HG02678 (cell line): ENCODE results near the gene PDHB.

ENCODE experiments used
- ATAC-seq: cut with Tn5 transposase; IDR thresholded peaks from one replicate; pipeline ENCODE4 v1.9.1; 2021; ENCODE audit warnings: mild to moderate bottlenecking, moderate library complexity; ENCODE audit not compliant: unreplicated experiment

The PDHB gene

DNA sequence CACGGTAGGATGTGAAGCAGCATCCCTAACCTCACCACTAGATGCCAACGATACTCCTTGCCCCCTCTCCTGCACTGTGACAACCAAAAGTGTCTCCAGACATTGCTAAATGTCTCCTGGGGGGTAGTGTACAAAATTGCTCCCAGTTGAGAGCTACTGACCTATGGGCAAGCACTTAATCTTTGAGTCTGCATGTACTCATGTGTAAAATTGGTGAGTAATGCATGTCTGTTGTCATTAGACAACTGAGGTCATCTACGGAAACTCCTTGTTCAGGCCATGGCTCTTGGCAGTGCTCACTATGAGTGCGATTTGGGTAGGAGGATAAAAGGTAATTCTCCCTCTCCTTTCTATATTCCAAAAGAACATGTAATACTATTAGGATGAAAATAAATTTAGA, 29.2 kb downstream of the PDHB start:
- ATAC-seq = no peak

DNA sequence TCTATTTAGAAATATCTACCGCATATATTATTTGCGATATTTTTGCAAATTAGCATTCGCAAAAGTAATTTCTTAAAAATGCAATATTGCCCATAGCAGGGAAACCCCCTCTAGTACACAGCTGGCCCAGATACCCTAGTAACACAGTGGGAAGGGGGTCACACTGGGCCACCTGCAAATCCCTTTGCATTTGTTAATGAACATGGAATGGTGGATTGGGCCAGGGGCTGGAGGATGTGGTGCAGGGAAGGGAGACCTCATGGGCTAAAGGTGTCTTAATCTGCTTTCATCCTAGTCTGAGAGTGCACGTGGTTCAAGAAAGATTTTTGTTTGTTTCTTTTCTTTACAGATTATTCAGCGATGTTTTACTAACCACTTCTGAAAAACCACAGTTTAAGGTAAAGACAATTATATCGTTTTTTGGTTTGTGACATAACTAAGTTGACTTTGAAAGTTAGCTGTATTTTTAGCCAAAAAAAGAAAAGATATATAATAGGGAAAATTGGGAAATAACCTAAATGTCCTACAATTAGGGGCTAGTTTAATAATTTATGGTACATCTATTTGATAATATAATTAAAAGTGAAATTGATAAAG, 30.0 kb downstream of the PDHB start:
- no peak for ATAC-seq

DNA sequence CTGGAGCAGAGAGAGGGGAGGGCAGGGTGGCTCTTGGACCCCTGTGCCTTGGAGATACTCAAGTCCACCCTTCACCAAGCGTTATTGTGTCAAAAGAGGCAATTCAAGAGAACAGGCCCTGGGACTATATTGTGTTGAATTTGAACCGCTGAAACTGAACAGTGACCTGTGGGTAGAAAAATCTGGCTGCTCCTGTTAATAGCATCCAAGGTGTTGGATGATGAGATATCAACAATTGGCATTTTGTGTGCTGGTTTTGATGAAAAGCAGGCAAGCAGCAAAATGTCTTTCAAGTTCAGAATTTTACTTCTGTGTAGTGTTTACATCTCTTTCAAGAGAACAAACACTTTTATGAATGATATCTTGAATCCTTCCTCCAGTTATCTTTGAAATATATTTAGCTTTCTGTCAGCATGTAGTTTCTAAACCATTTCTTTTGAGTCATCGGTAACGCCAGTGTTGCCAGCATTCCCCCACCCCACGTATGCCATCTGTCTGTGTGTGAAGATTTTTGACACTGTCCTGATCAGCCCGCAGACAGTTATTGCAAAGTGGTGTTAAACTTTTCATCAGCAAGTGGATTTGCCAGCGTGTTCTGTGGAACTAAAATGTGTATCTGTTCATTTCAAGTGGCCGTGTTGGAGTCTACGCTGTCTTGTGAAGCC, 34.8 kb downstream of the PDHB start:
- no peak for ATAC-seq

DNA sequence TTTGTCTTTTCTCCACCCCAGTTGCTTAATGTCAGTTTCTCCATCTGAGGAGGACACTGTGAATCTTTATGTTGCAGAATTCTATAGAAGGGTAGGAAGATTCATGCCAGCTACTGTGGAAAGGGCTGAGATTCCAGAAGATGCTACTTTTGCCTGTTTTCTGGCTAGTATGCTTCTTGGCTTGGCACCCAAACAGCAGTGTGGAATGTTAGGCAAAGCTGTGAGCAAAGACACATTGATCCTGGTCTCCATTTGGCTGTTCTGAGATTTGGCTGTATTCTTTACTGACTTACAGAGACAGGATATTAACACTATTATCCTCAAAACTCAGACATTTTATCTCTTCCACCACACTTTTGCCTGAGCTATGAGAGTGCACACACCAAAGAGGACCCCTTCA, 39.3 kb downstream of the PDHB start:
- no peak for ATAC-seq

GRCh38 chr3:58392181-58392580, 41.5 kb downstream of the PDHB start:
- no peak for ATAC-seq

- no peak for ATAC-seq
Observed at GRCh38 chr3:58391156-58391865, 42.3 kb downstream of the PDHB start.

- no peak for ATAC-seq
Observed at GRCh38 chr3:58388550-58389091, 45.0 kb downstream of the PDHB start.

GRCh38 chr3:58387650-58388546, 45.7 kb downstream of the PDHB start:
- no peak for ATAC-seq

DNA sequence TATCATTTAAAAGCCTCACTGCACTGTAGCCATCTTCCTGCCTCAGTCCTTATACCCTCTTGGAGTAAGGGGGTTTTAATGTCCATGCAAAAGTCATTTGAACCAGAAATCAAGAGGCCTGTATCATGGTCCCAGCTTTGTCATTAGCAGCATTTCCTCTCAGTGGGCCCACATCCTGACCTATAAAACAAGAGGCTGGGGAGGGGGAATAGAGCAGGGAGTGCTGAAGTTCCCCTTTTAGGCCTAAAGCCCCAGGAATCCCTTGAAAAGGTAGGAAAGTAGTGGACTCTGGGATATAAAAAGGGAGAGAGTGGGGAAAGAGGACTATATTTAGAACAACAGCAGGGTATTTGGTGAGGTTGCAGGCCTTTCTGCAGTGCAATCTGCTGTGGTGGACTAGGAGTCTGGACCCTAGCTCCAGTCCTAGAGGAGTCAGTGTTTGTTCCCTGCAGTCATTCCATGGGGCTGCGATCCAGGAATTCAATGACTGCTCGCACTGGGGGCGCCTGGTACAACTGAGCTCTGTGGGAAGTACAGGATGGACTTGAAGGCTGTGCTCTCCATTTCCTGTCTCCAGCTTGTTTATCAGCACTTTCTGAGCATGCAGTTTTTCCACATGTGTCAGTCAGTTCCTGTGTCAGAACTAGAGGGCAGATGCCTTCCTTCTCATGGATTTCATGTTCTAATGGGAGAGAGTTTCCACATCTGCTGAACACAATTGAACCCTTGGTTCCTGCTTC, 46.8 kb downstream of the PDHB start:
- ATAC-seq = no peak

DNA sequence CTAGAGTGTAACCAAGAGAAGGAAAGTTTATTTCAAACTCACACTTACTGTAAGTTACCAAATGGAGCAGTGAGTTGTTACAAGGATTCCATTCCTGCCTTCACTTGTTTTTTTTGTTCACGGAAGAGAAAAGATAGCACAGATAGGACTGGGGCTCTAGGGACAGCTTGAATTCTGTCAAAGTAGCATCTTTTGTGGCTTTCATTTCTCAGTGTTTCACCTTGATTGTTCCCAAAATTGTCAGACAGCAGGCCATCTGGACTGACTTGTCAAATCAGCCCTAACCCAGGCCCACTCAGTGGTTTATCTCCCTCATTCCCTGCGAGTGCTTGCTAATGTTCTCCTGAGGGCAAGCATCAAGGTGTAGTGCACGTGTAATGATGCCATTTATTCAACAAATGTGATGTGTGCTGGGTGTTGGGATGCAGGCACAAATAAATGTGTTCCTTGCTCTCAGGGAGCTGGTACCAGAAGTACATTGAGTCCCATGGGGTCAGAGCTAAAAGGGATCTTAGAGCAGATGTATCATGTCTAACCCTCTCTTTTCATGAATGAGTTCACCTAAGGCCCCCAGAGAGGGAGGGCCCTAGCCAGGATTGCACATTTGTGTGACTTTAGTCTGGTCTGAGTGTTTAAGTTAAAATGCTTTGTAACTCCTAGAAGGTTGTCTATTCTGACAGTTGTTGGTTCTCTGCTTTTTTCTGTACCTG, 49.1 kb downstream of the PDHB start:
- ATAC-seq = no peak

DNA sequence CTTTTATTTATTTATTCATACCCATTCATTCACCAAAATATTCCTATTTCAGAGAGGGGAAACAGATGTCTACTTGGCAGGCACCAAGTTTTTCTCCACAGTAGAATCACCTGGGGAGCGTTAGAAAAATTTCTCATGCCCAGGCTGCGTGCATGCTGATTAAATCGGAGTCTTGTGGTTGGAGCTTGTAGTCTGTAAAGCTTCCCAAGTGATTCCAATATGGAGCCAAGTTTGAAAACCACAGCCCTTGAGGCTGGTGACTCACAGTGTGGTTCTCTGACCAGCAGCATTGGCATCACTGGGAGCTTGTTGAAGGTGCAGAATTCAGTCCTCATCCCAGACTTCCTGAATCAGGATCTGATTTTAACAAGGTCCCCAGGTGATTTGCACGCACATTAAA, 49.7 kb downstream of the PDHB start:
- no peak for ATAC-seq

DNA sequence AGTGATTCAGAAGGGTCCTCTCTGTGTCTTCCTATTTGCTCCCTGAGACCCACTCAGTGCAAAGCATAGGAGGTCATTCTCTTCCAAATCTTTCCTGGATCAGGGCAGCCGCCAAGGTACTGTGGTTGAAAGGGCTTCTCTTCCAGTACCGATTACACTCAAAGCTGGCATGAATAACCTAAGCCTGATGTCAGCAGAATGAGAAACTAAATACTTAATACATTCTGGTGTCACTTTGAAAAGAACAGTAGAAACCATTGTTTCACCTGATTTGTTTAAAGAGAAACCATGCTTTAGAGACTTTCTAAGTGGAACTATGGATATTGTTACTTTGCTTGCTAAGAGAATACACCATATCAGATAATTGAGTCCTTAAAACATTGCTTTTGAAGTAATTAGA, 50.2 kb downstream of the PDHB start:
- no peak for ATAC-seq

DNA sequence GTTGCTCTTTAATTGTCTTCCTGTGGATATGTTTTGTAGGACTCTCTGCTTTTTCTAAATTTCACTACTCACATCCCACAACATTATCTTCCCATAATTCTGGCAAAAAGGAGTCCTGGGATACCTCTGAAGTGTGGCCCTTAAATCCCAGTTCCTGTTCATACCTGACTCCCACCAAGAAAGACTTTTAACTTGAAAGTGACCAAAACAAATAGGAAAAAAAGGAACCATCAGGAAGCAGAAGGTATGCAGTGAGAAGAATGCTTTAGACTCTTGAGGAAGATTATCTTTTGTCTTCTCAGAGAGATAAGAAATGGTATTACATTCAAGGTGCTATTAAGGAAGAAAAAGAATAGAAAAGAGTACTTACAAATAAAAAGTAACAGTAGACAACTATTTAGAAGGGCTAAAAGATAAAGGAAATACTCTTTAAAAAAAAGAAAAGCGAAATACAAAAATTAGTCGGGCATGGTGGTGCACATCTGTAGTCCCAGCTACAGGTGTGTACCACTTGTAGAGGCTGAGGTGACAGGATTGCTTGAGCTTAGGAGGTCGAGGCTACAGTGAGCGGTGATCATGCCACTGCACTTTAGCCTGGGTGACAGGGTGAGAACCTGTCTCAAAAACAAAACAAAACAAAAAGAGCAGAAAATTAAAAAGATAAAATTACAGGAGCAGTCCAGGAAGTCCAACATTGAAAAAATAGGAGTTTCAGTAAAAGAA, 54.1 kb downstream of the PDHB start:
- ATAC-seq = no peak

DNA sequence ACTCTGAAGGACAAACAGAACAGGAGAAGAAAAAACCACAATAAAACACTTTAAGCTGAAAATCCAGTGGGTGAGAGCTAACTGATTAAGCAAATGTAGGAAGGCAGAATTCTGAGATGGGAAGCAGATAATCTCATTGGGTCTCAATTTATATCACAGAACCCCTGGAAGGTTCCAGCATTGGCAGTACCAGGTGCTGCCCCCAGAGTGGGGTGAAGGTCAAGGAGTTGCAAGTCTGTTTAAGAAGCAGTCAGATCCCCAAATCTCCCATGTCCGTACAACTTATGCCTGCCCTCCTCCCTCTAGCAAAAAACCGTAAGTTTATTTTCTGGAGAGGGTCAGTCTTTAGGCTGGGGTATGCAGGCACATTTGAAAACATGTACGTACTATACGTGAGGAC, 55.9 kb downstream of the PDHB start:
- no peak for ATAC-seq
